Measurements from ENCODE around the gene P4HB. TPM values are rescaled to one million over a fixed set of nuclear protein-coding genes. Genes with fewer than 3 reads are reported as not detected.

P4HB gene
- total RNA-seq, 1 experiment from 2014 or later = 759 TPM

DNA sequence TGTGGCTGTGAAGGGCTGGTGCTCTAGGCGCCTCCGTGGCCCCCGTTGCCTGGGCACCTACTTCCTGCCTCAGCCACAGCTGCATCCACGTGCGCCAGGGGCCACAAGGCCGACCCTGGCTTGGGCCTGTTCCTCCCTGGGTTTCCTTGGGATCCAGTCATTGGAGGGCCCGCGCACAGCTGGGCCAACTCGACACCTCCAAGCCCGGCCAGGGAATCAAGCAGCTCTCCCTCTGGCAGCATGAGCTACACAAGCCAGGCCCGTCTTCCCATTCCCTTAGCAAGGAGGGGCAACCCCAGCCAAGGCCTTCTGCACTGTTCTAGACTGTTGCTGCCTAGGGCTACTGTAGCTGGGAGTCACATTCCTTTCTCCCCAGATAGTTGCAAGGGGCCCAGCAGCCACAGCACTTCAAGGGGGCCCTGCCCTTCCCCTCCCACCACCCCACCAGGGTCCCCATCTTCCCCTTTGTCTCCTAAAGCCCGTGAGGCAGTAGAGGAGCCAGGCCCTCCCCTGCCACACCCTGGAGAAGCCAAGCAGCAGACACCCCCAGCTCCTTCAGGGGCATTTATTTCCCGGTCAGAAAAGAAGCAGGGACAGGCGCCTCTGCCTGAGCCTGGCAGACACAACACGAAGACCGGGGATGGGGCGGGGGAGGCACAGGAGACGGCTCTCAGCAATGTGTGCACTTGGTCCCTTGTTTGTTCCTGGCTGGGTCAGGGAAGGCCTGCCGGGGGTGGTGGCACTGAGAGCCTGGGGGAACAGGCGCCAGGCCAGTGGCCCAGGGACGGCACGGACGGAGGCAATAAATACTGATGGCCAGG is 7.0 kb upstream of the P4HB start:
- CTCF ChIA-PET = interaction anchor here (1.0 kb wide), 1 partner anchor 60 kb away, joined by 3 read pairs; no protein-coding TSS in a partner anchor
- in situ Hi-C loops (cut with HindIII; ENCODE audit: low pct_unique_long_range_greater_than_20kb, low sequenced_read_pairs) (no loop called here), intact Hi-C loops (cut with micrococcal nuclease; ENCODE audit: unreplicated experiment) (loop anchor here (10.0 kb wide), 1 partner anchor 157 kb away; the partner anchor contains the start of genes CENPX and LRRC45)
- Histone ChIP-seq H3K4me1 (ENCODE audit: control insufficient read depth, insufficient read depth, low read length) (peaks cover 62% of the 10 kb centered on the region), H3K27ac (ENCODE audit: low read length) (peak overlapping the region; percentile 90), H3K4me3 (ENCODE audit: low read depth in 2 of 2, low read length in 2 of 2) (no peak overlapping the region), H3K27me3 (ENCODE audit: control insufficient read depth, insufficient read depth, low read length) (no peaks in the 10 kb centered on the region), H3K36me3 (ENCODE audit: control insufficient read depth, insufficient read depth, low read length) (peaks cover 9% of the 10 kb centered on the region; the same call in 1 of the 2 replicates), H3K9me3 (ENCODE audit: control insufficient read depth, insufficient read depth, low read depth, low read length) (no peaks in the 10 kb centered on the region)
- ATAC-seq (peak; percentile 40), DNase-seq (ENCODE audit: low read depth, low spot score) (no peak)
- POLR2A ChIA-PET = interaction anchor here (0.6 kb wide), 1 partner anchor 153 kb away, joined by 3 read pairs; no protein-coding TSS in a partner anchor
- no TSS peak for BruUV-seq (replicated peaks)
- TF ChIP-seq POLR2AphosphoS5 (IDR thresholded peaks at IDR 0.05; ENCODE audit: low read depth, low read length) = peak; percentile 71
- TF ChIP-seq, protein P1, sequence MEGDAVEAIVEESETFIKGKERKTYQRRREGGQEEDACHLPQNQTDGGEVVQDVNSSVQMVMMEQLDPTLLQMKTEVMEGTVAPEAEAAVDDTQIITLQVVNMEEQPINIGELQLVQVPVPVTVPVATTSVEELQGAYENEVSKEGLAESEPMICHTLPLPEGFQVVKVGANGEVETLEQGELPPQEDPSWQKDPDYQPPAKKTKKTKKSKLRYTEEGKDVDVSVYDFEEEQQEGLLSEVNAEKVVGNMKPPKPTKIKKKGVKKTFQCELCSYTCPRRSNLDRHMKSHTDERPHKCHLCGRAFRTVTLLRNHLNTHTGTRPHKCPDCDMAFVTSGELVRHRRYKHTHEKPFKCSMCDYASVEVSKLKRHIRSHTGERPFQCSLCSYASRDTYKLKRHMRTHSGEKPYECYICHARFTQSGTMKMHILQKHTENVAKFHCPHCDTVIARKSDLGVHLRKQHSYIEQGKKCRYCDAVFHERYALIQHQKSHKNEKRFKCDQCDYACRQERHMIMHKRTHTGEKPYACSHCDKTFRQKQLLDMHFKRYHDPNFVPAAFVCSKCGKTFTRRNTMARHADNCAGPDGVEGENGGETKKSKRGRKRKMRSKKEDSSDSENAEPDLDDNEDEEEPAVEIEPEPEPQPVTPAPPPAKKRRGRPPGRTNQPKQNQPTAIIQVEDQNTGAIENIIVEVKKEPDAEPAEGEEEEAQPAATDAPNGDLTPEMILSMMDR (IDR thresholded peaks at IDR 0.05) = no peak

DNA sequence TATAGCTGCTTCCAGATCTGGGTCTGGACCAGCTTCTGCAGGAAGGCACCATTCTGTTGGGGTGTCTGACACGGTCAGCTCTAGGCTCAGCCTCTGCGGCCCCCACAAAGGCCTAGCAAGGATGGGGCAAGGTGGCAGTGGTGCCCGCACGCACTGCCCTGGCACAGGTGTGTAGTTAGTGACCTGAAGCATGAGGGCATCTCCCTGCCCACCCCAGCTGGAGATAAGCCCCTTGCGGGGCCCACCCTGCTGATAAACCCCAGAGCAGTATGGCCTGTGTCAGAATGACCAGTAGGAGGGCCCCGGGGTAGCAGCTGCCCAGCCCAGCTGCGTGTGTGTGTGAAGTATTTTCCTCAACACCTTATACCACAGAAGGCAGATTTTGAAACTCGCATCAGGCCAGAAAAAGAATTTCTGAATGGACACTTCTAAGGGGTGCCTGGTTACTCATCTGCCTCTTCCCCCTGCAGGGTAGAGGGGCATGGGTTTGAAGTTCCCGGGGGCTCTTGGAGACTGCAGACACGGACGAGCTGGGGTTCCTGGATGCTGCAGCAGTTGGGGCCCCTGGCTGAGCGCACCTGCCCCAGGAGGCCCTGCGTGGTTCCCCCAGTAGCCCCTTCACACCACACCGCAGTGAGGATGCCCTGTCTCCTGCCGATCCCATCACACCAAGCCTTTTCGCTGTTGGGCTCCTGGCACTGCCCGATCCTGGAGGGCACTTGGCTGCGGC is 6.3 kb upstream of the P4HB start:
- Histone ChIP-seq H3K4me1 (ENCODE audit: control insufficient read depth, insufficient read depth, low read length) (peaks cover 57% of the 10 kb centered on the region), H3K27ac (ENCODE audit: low read length) (peak overlapping the region; percentile 90), H3K9me3 (ENCODE audit: control insufficient read depth, insufficient read depth, low read depth, low read length) (no peaks in the 10 kb centered on the region), H3K27me3 (ENCODE audit: control insufficient read depth, insufficient read depth, low read length) (no peaks in the 10 kb centered on the region), H3K4me3 (ENCODE audit: low read depth in 2 of 2, low read length in 2 of 2) (no peak overlapping the region), H3K36me3 (ENCODE audit: control insufficient read depth, insufficient read depth, low read length) (peaks cover 9% of the 10 kb centered on the region; the same call in 1 of the 2 replicates)
- ATAC-seq (no peak), DNase-seq (ENCODE audit: low read depth, low spot score) (no peak)
- TF ChIP-seq, protein P1 (IDR thresholded peaks at IDR 0.05) = no peak
- TF ChIP-seq, protein P2, sequence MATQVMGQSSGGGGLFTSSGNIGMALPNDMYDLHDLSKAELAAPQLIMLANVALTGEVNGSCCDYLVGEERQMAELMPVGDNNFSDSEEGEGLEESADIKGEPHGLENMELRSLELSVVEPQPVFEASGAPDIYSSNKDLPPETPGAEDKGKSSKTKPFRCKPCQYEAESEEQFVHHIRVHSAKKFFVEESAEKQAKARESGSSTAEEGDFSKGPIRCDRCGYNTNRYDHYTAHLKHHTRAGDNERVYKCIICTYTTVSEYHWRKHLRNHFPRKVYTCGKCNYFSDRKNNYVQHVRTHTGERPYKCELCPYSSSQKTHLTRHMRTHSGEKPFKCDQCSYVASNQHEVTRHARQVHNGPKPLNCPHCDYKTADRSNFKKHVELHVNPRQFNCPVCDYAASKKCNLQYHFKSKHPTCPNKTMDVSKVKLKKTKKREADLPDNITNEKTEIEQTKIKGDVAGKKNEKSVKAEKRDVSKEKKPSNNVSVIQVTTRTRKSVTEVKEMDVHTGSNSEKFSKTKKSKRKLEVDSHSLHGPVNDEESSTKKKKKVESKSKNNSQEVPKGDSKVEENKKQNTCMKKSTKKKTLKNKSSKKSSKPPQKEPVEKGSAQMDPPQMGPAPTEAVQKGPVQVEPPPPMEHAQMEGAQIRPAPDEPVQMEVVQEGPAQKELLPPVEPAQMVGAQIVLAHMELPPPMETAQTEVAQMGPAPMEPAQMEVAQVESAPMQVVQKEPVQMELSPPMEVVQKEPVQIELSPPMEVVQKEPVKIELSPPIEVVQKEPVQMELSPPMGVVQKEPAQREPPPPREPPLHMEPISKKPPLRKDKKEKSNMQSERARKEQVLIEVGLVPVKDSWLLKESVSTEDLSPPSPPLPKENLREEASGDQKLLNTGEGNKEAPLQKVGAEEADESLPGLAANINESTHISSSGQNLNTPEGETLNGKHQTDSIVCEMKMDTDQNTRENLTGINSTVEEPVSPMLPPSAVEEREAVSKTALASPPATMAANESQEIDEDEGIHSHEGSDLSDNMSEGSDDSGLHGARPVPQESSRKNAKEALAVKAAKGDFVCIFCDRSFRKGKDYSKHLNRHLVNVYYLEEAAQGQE (IDR thresholded peaks at IDR 0.05; ENCODE audit: insufficient read depth in 1 of 2, low read depth in 2 of 2, low read length in 1 of 2) = 0 out of 4 replicates have a peak, but pooled peaks of 1 of the 2 experiments have one; percentile 14
- in situ Hi-C loops (cut with HindIII; ENCODE audit: low pct_unique_long_range_greater_than_20kb, low sequenced_read_pairs) = no loop called here
- intact Hi-C loops (cut with micrococcal nuclease; ENCODE audit: unreplicated experiment) = loop anchor here (10.0 kb wide), 1 partner anchor 158 kb away; the partner anchor contains the start of genes CENPX and LRRC45
- no TSS peak for BruUV-seq (replicated peaks)
- CTCF ChIA-PET = interaction anchor here (1.0 kb wide), 1 partner anchor 59 kb away, joined by 3 read pairs; no protein-coding TSS in a partner anchor
- POLR2A ChIA-PET = no interaction called here
